GM19025 (cell line): ENCODE measurements around the gene IGSF9B.

Experiments used
- ATAC-seq: cut with Tn5 transposase; IDR thresholded peaks from one replicate; pipeline ENCODE4 v1.9.1; 2021; ENCODE audit warnings: mild to moderate bottlenecking, low read depth, moderate library complexity; ENCODE audit not compliant: unreplicated experiment

IGSF9B gene

GRCh38 chr11:133903875-133904817, 52.6 kb downstream of the IGSF9B start:
- no peak for ATAC-seq

GRCh38 chr11:133903056-133903455, 53.7 kb downstream of the IGSF9B start:
- no peak for ATAC-seq

GRCh38 chr11:133902506-133902905, 54.3 kb downstream of the IGSF9B start:
- ATAC-seq = no peak

- no peak for ATAC-seq
Measured at GRCh38 chr11:133901999-133902398, 54.8 kb downstream of the IGSF9B start.

GRCh38 chr11:133901316-133901715, 55.5 kb downstream of the IGSF9B start:
- ATAC-seq = no peak

- no peak for ATAC-seq
Measured at GRCh38 chr11:133900176-133901105, 56.3 kb downstream of the IGSF9B start.

- ATAC-seq = no peak
Measured at GRCh38 chr11:133898770-133899115, 58.0 kb downstream of the IGSF9B start.

GRCh38 chr11:133898031-133898769, 58.6 kb downstream of the IGSF9B start:
- no peak for ATAC-seq

- ATAC-seq = no peak
Measured at GRCh38 chr11:133897331-133897650, 59.5 kb downstream of the IGSF9B start.

GRCh38 chr11:133896642-133897330, 60.0 kb downstream of the IGSF9B start:
- ATAC-seq = no peak

- ATAC-seq = no peak
Measured at GRCh38 chr11:133896028-133896427, 60.7 kb downstream of the IGSF9B start.

GRCh38 chr11:133895551-133895950, 61.2 kb downstream of the IGSF9B start:
- no peak for ATAC-seq

GRCh38 chr11:133895061-133895479, 61.7 kb downstream of the IGSF9B start:
- ATAC-seq = no peak

- ATAC-seq = no peak
Measured at GRCh38 chr11:133893381-133893780, 63.4 kb downstream of the IGSF9B start.

GRCh38 chr11:133892584-133893380, 64.0 kb downstream of the IGSF9B start:
- ATAC-seq = no peak

GRCh38 chr11:133892126-133892525, 64.6 kb downstream of the IGSF9B start:
- ATAC-seq = no peak

- no peak for ATAC-seq
Measured at GRCh38 chr11:133889893-133890292, 66.9 kb downstream of the IGSF9B start.

- no peak for ATAC-seq
Measured at GRCh38 chr11:133889188-133889587, 67.6 kb downstream of the IGSF9B start.

GRCh38 chr11:133887692-133888332, 69.0 kb downstream of the IGSF9B start:
- ATAC-seq = no peak
